A549 (cell line): ENCODE results near the gene CHN1. TPM values are rescaled to one million over a fixed set of nuclear protein-coding genes. Genes with fewer than 3 reads are reported as not detected.

Source experiments
- ATAC-seq, 2 experiments: fragments of 200-7000 bp in 1 of 2; fragments of >200 bp in 1 of 2; cut with Nextera tagmentation in 1 of 2; cut with Tn5 transposase in 1 of 2; 3 replicates each; pipeline versions ENCODE4 v1.8.0 to v1.9.1; 2018 to 2020; ENCODE audit warnings: mild to moderate bottlenecking in 1 of 2, moderate library complexity in 1 of 2
- CTCF ChIA-PET: fragments of 300-600 bp; sonication (Branson Sonifier 250); formaldehyde crosslinking; extraction: SDS; loops from one replicate; lab custom pipeline; 2021; ENCODE audit warnings: antibody characterized with exemption, inconsistent platforms; lab: Yijun Ruan, JAX
- POLR2A ChIA-PET: fragments of 350-600 bp; formaldehyde crosslinking; extraction: SDS; loops from one replicate; lab custom pipeline; 2021; ENCODE audit warnings: antibody characterized with exemption, inconsistent platforms; lab: Yijun Ruan, JAX
- DNase-seq, 2 experiments: peaks; one replicate each; pipeline versions ENCODE4 v3.0.0 to v3.0.0-alpha.2; 2011 to 2016; ENCODE audit warnings: low read depth in 1 of 2, low spot score in 1 of 2
- FAIRE-seq: peaks from 2 replicates; lab custom pipeline; 2011; peaks lifted over from hg19 to GRCh38; lab: Jason Lieb, UNC
- H3K27ac ChIP-seq, 2 experiments: fragments of >200 bp; sonication (Bioruptor Twin); formaldehyde crosslinking; 3 replicates each; pipeline ENCODE4 v1.5.1; 2016 to 2017
- H3K4me1 ChIP-seq: fragments of >200 bp; sonication (Bioruptor Twin); formaldehyde crosslinking; 3 replicates; pipeline ENCODE4 v1.6.1; 2016
- H3K4me2 ChIP-seq: fragments of >200 bp; sonication (Bioruptor Twin); formaldehyde crosslinking; 3 replicates; pipeline ENCODE4 v1.6.1; 2016
- H3K4me3 ChIP-seq: fragments of >200 bp; sonication (Bioruptor Twin); formaldehyde crosslinking; 3 replicates; pipeline ENCODE4 v1.5.1; 2016
- H3K9me3 ChIP-seq: fragments of >200 bp; sonication (Bioruptor Twin); formaldehyde crosslinking; 3 replicates; pipeline ENCODE4 v1.6.1; 2016
- ATOH8 ChIP-seq: fragments of 250-450 bp; sonication (Bioruptor Pico); IDR thresholded peaks from 2 replicates; pipeline ENCODE4 v1.5.0; 2020; ENCODE audit warnings: low read depth, mild to moderate bottlenecking, moderate library complexity
- BHLHE40 ChIP-seq: IDR thresholded peaks from 2 replicates; pipeline ENCODE4 v1.6.1; 2012; ENCODE audit warnings: low read depth, low read length, inconsistent platforms
- CBX8 ChIP-seq: fragments of 200-600 bp; sonication (generic); IDR thresholded peaks from 2 replicates; pipeline ENCODE4 v1.6.1; 2016
- CEBPB ChIP-seq, 2 experiments: fragments of >200 bp in 1 of 2; sonication (Bioruptor Twin) in 1 of 2; formaldehyde crosslinking in 1 of 2; IDR thresholded peaks; 2 replicates each; pipeline ENCODE4 v1.6.1; 2012 to 2016
- CHD4 ChIP-seq: fragments of 200-600 bp; sonication (generic); IDR thresholded peaks from 2 replicates; pipeline ENCODE4 v1.6.1; 2016; ENCODE audit warnings: antibody characterized with exemption, mild to moderate bottlenecking, borderline replicate concordance
- EHF ChIP-seq: fragments of 250-450 bp; sonication (Bioruptor Pico); IDR thresholded peaks from 2 replicates; pipeline ENCODE4 v1.5.0; 2020; ENCODE audit warnings: mild to moderate bottlenecking
- EP300 ChIP-seq, 2 experiments: fragments of >200 bp; sonication (Bioruptor Twin); formaldehyde crosslinking; IDR thresholded peaks; 2 replicates in 1 of 2; 3 replicates in 1 of 2; pipeline ENCODE4 v1.6.1; 2016 to 2017
- GATA3 ChIP-seq: IDR thresholded peaks from 2 replicates; pipeline ENCODE4 v1.6.1; 2012; ENCODE audit warnings: borderline replicate concordance
- HES2 ChIP-seq: fragments of >200 bp; sonication (Bioruptor Twin); formaldehyde crosslinking; IDR thresholded peaks from 2 replicates; pipeline ENCODE4 v1.6.1; 2016
- HEYL ChIP-seq: fragments of 250-450 bp; sonication (Bioruptor Pico); IDR thresholded peaks from 2 replicates; pipeline ENCODE4 v1.8.0; 2021; ENCODE audit warnings: mild to moderate bottlenecking, moderate library complexity
- HOXA7 ChIP-seq: fragments of 250-450 bp; sonication (Bioruptor Pico); IDR thresholded peaks from 2 replicates; pipeline ENCODE4 v1.5.0; 2020; ENCODE audit warnings: mild to moderate bottlenecking, moderate library complexity
- KDM1A ChIP-seq: fragments of 200-600 bp; sonication (generic); IDR thresholded peaks from 2 replicates; pipeline ENCODE4 v1.6.1; 2016; ENCODE audit warnings: low read depth, mild to moderate bottlenecking
- MAFK ChIP-seq: fragments of 450-650 bp; IDR thresholded peaks from 2 replicates; pipeline ENCODE4 v1.6.1; 2014; ENCODE audit not compliant: partially characterized antibody
- MAZ ChIP-seq: fragments of 150-350 bp; IDR thresholded peaks from 2 replicates; pipeline ENCODE4 v1.6.1; 2014; ENCODE audit warnings: antibody characterized with exemption, low read depth, low read length, borderline replicate concordance
- NFE2L2 ChIP-seq: fragments of 150-350 bp; conservative IDR thresholded peaks from 2 replicates; pipeline ENCODE4 v1.6.1; 2014; ENCODE audit warnings: low read length
- NPAS2 ChIP-seq: fragments of 250-450 bp; sonication (Bioruptor Pico); IDR thresholded peaks from 2 replicates; pipeline ENCODE4 v1.8.0; 2022; ENCODE audit warnings: mild to moderate bottlenecking, moderate library complexity, borderline replicate concordance
- REST ChIP-seq: fragments of 200-600 bp; sonication (generic); IDR thresholded peaks from 2 replicates; pipeline ENCODE4 v1.6.1; 2016; ENCODE audit warnings: antibody characterized with exemption, mild to moderate bottlenecking, moderate library complexity
- RFX5 ChIP-seq: fragments of 450-650 bp; IDR thresholded peaks from 2 replicates; pipeline ENCODE4 v1.7.1; 2014; ENCODE audit warnings: antibody characterized with exemption, mild to moderate bottlenecking, moderate library complexity
- TP53 ChIP-seq: fragments of 250-450 bp; sonication (Bioruptor Pico); IDR thresholded peaks from 2 replicates; pipeline ENCODE4 v1.5.0; 2021; ENCODE audit warnings: mild to moderate bottlenecking, moderate library complexity
- ZC3H11A ChIP-seq: fragments of 450-650 bp; IDR thresholded peaks from 2 replicates; pipeline ENCODE4 v1.6.1; 2014; ENCODE audit warnings: antibody characterized with exemption, mild to moderate bottlenecking
- ZSCAN20 ChIP-seq: fragments of 250-450 bp; sonication (Bioruptor Pico); IDR thresholded peaks from 2 replicates; pipeline ENCODE4 v1.8.0; 2022; ENCODE audit warnings: mild to moderate bottlenecking, moderate library complexity
- WGBS: methylation state at CpG from one replicate; pipeline ENCODE4 v1.1.6; 2017; ENCODE audit errors: missing lambda C conversion rate; 5-methylcytosine and 5-hydroxymethylcytosine counted together
- polyA plus RNA-seq, 4 experiments: library from polyadenylated mRNA; depleted of rRNA in 3 of 4; stranded (reverse); fragments of >200 nt; fragmentation: RNase III in 1 of 4; extraction: RNeasy Plus Mini Kit Qiagen cat#74134 plus additional on column Dnase treatment in 1 of 4; gene quantifications; 2 replicates in 3 of 4; 3 replicates in 1 of 4; pipeline ENCODE4 v1.2.3, GENCODE V29; 2011 to 2017

Gene CHN1
- polyA plus RNA-seq, 2 of the 4 experiments (the other 2 are of a cell fraction), result 20.9 to 46.6 TPM

GRCh38 chr2:174753038-174753633 lies 252.0 kb downstream of the CHN1 start:
- no peak overlapping the region for H3K27ac ChIP-seq
- H3K4me3 ChIP-seq, result no peak overlapping the region
- no peak for ATAC-seq
- CTCF ChIA-PET, result interaction anchor here (0.6 to 2.2 kb wide), 5 partner anchors 9 to 167 kb away, joined by 3 to 11 read pairs (median 3); partner anchors contain the start of gene CHRNA1
- no peak overlapping the region for H3K4me2 ChIP-seq
- TF ChIP-seq EHF (CRISPR knock-in tag) (no peak), RFX5 (no peak), KDM1A (no peak), GATA3 (no peak), ZSCAN20 (no peak), EP300 (IDR thresholded peaks at IDR 0.05) (no peak), BHLHE40 (no peak), CEBPB (IDR thresholded peaks at IDR 0.05) (no peak), MAZ (no peak), HOXA7 (CRISPR knock-in tag) (no peak), ATOH8 (CRISPR knock-in tag) (no peak), TP53 (CRISPR knock-in tag) (no peak), HES2 (no peak), REST (no peak), CHD4 (no peak), MAFK (no peak), HEYL (CRISPR knock-in tag) (no peak), ZC3H11A (no peak), CBX8 (no peak), NPAS2 (CRISPR knock-in tag) (no peak)
- TF ChIP-seq, all 56 proteins: peak for 0
- Histone ChIP-seq H3K4me1 (no peaks in the 10 kb centered on the region), H3K9me3 (no peaks in the 10 kb centered on the region)
- POLR2A ChIA-PET, result no interaction called here
- FAIRE-seq (no peak), DNase-seq (no peak)
- WGBS, result 86% methylated on average over 13 of the region's 13 CpGs

GRCh38 chr2:174752403-174753037 lies 252.7 kb downstream of the CHN1 start:
- DNase-seq (no peak), FAIRE-seq (no peak), ATAC-seq (no peak)
- H3K4me3 ChIP-seq, result no peak overlapping the region
- H3K4me2 ChIP-seq, result no peak overlapping the region
- CTCF ChIA-PET, result no interaction called here
- H3K27ac ChIP-seq, result no peak overlapping the region
- H3K4me1 ChIP-seq, result no peaks in the 10 kb centered on the region
- no peak for TF ChIP-seq NFE2L2
- POLR2A ChIA-PET, result no interaction called here
- H3K9me3 ChIP-seq, result no peaks in the 10 kb centered on the region
- WGBS, result 48% methylated on average over 4 of the region's 4 CpGs
